Neuronal stem cell (in vitro differentiated cells): ENCODE results near the gene PDE9A.

ENCODE experiments used
- DNase-seq: peaks from one replicate; pipeline ENCODE4 v3.0.0-alpha.2; 2013; ENCODE audit warnings: low spot score
- H2AFZ ChIP-seq: one replicate; pipeline ENCODE4 v1.6.1; 2013; ENCODE audit warnings: mild to moderate bottlenecking, low read length, inconsistent platforms
- H2AK5ac ChIP-seq: 2 replicates; pipeline ENCODE4 v1.6.1; 2013; ENCODE audit warnings: low read depth, mild to moderate bottlenecking, inconsistent platforms, low read length, moderate library complexity, mixed read lengths
- H2BK120ac ChIP-seq: 2 replicates; pipeline ENCODE4 v1.6.1; 2013; ENCODE audit warnings: low read depth, mild to moderate bottlenecking, inconsistent platforms, low read length, moderate library complexity, mixed read lengths
- H2BK12ac ChIP-seq: one replicate; pipeline ENCODE4 v1.6.1; 2013; ENCODE audit warnings: low read length, inconsistent platforms
- H2BK15ac ChIP-seq: 2 replicates; pipeline ENCODE4 v1.6.1; 2013; ENCODE audit warnings: mild to moderate bottlenecking, low read length, inconsistent platforms, mixed read lengths
- H2BK5ac ChIP-seq: one replicate; pipeline ENCODE4 v1.6.1; 2013; ENCODE audit warnings: inconsistent platforms, mild to moderate bottlenecking, low read length, moderate library complexity
- H3K14ac ChIP-seq: one replicate; pipeline ENCODE4 v1.6.1; 2013; ENCODE audit warnings: low read length, inconsistent platforms
- H3K18ac ChIP-seq: 2 replicates; pipeline ENCODE4 v1.6.1; 2013; ENCODE audit warnings: low read length, inconsistent platforms
- H3K23ac ChIP-seq: 2 replicates; pipeline ENCODE4 v1.6.1; 2013; ENCODE audit warnings: low read depth, mild to moderate bottlenecking, mixed read lengths, low read length, inconsistent platforms; ENCODE audit not compliant: poor library complexity
- H3K27ac ChIP-seq: replicated peaks from 3 replicates; pipeline ENCODE4 v1.5.1; 2013; ENCODE audit warnings: low read length, inconsistent platforms
- H3K27me3 ChIP-seq, 3 experiments: 2 replicates each; pipeline ENCODE4 v1.6.1; 2013; ENCODE audit warnings: low read length in 3 of 3, mild to moderate bottlenecking in 2 of 3, inconsistent platforms in 1 of 3, low read depth in 1 of 3, mixed read lengths in 1 of 3, moderate library complexity in 1 of 3; ENCODE audit not compliant: control insufficient read depth in 3 of 3, insufficient read depth in 3 of 3
- H3K36me3 ChIP-seq, 2 donors: replicated peaks in 1 of 2; 2 replicates each; pipeline ENCODE4 v1.6.1; 2013; ENCODE audit warnings: low read length in 2 of 2; ENCODE audit not compliant: control insufficient read depth in 2 of 2, insufficient read depth in 2 of 2
- H3K4ac ChIP-seq: 2 replicates; pipeline ENCODE4 v1.6.1; 2013; ENCODE audit warnings: inconsistent platforms, mild to moderate bottlenecking, low read length, moderate library complexity
- H3K4me1 ChIP-seq, 2 donors: 1 replicate in 1 of 2; 2 replicates in 1 of 2; pipeline ENCODE4 v1.6.1; 2013; ENCODE audit warnings: low read length in 2 of 2, low read depth in 1 of 2; ENCODE audit not compliant: control insufficient read depth in 2 of 2, insufficient read depth in 1 of 2
- H3K4me2 ChIP-seq: one replicate; pipeline ENCODE4 v1.6.1; 2013; ENCODE audit warnings: mild to moderate bottlenecking, low read length, inconsistent platforms; ENCODE audit not compliant: insufficient read depth, poor library complexity, severe bottlenecking
- H3K4me3 ChIP-seq, 2 donors: 2 replicates each; pipeline ENCODE4 v1.5.1; 2013; ENCODE audit warnings: low read length in 2 of 2, mild to moderate bottlenecking in 2 of 2, inconsistent platforms in 1 of 2, moderate library complexity in 1 of 2
- H3K79me1 ChIP-seq: one replicate; pipeline ENCODE4 v1.6.1; 2013; ENCODE audit warnings: low read depth, mild to moderate bottlenecking, inconsistent platforms, low read length, moderate library complexity
- H3K9ac ChIP-seq: one replicate; pipeline ENCODE4 v1.6.1; 2013; ENCODE audit warnings: mild to moderate bottlenecking, low read depth, low read length, inconsistent platforms; ENCODE audit not compliant: poor library complexity
- H3K9me3 ChIP-seq, 2 donors: replicated peaks in 1 of 2; 2 replicates each; pipeline versions ENCODE3 to v1.6.1; 2013; ENCODE audit warnings: low read length in 2 of 2, mild to moderate bottlenecking in 2 of 2, inconsistent platforms in 1 of 2, low read depth in 1 of 2, mixed read lengths in 1 of 2, moderate library complexity in 1 of 2; ENCODE audit not compliant: control insufficient read depth in 2 of 2, insufficient read depth in 1 of 2
- H4K8ac ChIP-seq: one replicate; pipeline ENCODE4 v1.6.1; 2013; ENCODE audit warnings: low read depth, mild to moderate bottlenecking, inconsistent platforms, low read length, moderate library complexity
- H4K91ac ChIP-seq: one replicate; pipeline ENCODE4 v1.6.1; 2013; ENCODE audit warnings: low read length, low read depth, mild to moderate bottlenecking, inconsistent platforms; ENCODE audit not compliant: poor library complexity
- WGBS, 2 donors: extraction: QIAGEN DNeasy Blood & Tissue Kit; methylation state at CpG; one replicate each; pipeline ENCODE4 v1.1.7; 2013; ENCODE audit warnings: missing lambda C conversion rate in 2 of 2, mixed read lengths in 1 of 2; ENCODE audit not compliant: insufficient read length in 2 of 2, insufficient replicate concordance in 1 of 2; ENCODE audit errors: extremely low coverage in 2 of 2; 5-methylcytosine and 5-hydroxymethylcytosine counted together

The PDE9A gene

GRCh38 chr21:42676808-42677207 is 23.4 kb downstream of the PDE9A start:
- Histone ChIP-seq H3K27ac (no peak overlapping the region), H3K79me1 (peaks cover 4% of the 10 kb centered on the region), H3K23ac (no peak overlapping the region), H3K4me3 (no peak overlapping the region), H3K18ac (no peak overlapping the region), H3K4me2 (no peak overlapping the region), H4K91ac (no peak overlapping the region), H2BK15ac (no peak overlapping the region), H2AFZ (no peak overlapping the region), H3K9ac (no peak overlapping the region), H2BK12ac (no peak overlapping the region), H4K8ac (no peak overlapping the region), H2BK5ac (no peak overlapping the region), H3K4ac (no peak overlapping the region), H3K4me1 (peaks cover 24 to 30% of the 10 kb centered on the region in 2 donors), H3K14ac (no peak overlapping the region), H3K27me3 (no peaks in the 10 kb centered on the region), H3K9me3 (no peaks in the 10 kb centered on the region), H3K36me3 (peaks cover 5 to 7% of the 10 kb centered on the region in 2 donors), H2AK5ac (no peak overlapping the region), H2BK120ac (no peak overlapping the region)
- no CpG with 5 or more reads among the region's 8 CpGs for WGBS, 2 donors
- no peak for DNase-seq

- Histone ChIP-seq H3K4me1 (peaks cover 17 to 23% of the 10 kb centered on the region in 2 donors), H3K79me1 (peaks cover 4% of the 10 kb centered on the region), H2BK15ac (no peak overlapping the region), H2BK120ac (no peak overlapping the region), H3K14ac (no peak overlapping the region), H2AK5ac (no peak overlapping the region), H3K36me3 (peaks cover 5 to 7% of the 10 kb centered on the region in 2 donors), H3K27ac (no peak overlapping the region), H2BK5ac (no peak overlapping the region), H4K91ac (no peak overlapping the region), H3K27me3 (no peaks in the 10 kb centered on the region), H4K8ac (no peak overlapping the region), H3K9ac (no peak overlapping the region), H3K18ac (no peak overlapping the region), H3K9me3 (no peaks in the 10 kb centered on the region), H3K23ac (no peak overlapping the region), H3K4ac (no peak overlapping the region), H3K4me3 (no peak overlapping the region), H2BK12ac (no peak overlapping the region), H2AFZ (no peak overlapping the region), H3K4me2 (no peak overlapping the region)
- WGBS, 2 donors, result no CpG with 5 or more reads among the region's 20 CpGs
- no peak for DNase-seq
Observed at GRCh38 chr21:42677339-42678321, 24.2 kb downstream of the PDE9A start.

DNA sequence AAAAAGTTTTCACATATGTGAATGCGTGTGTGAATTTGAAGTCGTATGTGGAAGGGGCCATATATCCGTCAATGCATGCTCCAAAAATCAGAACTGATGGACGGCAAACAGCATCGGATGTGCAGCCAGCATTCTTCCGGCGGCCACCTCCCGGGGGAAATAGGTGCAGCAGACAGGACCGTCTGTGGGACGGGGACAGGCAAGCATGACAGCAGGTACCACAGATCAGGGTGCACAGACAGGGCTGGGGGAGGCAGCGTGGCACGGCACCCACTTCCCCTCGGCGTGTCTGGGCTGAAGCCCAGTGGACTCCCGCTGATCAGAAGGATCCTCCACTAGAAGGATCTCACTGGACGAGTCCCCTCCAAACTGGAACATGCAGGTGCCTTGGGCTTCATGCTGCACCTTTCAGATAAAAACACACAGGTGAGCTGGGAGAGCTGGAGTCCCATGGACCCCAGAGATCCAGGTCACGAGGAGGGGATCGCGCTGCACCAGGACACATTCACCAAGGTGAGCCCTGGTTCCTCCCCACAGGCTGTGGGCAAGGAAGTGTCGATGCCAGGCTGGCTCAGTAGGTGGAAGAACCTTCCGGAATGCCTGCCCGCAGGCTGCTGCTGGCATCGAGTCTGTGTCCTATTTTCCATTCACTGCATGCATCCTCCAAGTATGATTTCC is 25.3 kb downstream of the PDE9A start:
- no peak overlapping the region for H3K4me2 ChIP-seq
- no peak overlapping the region for H3K4ac ChIP-seq
- H2BK5ac ChIP-seq, result no peak overlapping the region
- H3K9ac ChIP-seq, result no peak overlapping the region
- no peak for DNase-seq
- H2BK15ac ChIP-seq, result no peak overlapping the region
- peaks cover 0 to 3% of the 10 kb centered on the region in 2 donors for H3K9me3 ChIP-seq
- no peak overlapping the region for H2BK12ac ChIP-seq
- no peak overlapping the region for H2BK120ac ChIP-seq
- H3K4me1 ChIP-seq, result peaks cover 7 to 12% of the 10 kb centered on the region in 2 donors
- H4K91ac ChIP-seq, result no peak overlapping the region
- peaks cover 2% of the 10 kb centered on the region for H3K79me1 ChIP-seq
- peak overlapping the region; percentile 9 for H3K14ac ChIP-seq
- WGBS, 2 donors, result no CpG with 5 or more reads among the region's 23 CpGs
- H3K36me3 ChIP-seq, result peaks cover 5 to 7% of the 10 kb centered on the region in 2 donors
- no peak overlapping the region for H3K4me3 ChIP-seq
- no peak overlapping the region for H3K27ac ChIP-seq
- no peak overlapping the region for H4K8ac ChIP-seq
- H3K18ac ChIP-seq, result no peak overlapping the region
- no peak overlapping the region for H2AK5ac ChIP-seq
- H3K27me3 ChIP-seq, result no peaks in the 10 kb centered on the region
- peak overlapping the region; percentile 27 for H3K23ac ChIP-seq
- no peak overlapping the region for H2AFZ ChIP-seq
